ENCODE measurements around the gene CYP21A2.

Gene CYP21A2

DNA sequence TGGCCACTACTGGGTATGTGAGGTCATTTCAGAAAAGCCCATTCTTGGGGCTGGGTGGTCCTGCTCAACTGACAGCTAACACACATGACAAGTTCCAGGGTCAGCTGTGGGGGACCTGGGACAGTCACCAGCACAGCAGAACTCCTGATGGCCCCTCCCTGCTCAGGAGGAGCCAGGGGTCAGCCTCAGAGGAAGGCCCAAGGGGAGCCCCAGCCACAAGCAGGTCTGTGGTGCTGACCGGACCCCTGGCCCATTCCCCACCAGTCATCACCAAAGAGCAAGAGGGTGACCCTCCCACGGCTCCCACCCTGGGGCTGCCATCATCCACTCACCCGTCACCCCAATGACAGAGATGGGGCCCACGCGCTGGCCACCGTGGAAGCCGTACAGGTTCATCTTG, 18.0 kb downstream of the CYP21A2 start:
- Histone ChIP-seq H4K20me1 (ENCODE audit: insufficient read depth) (no peaks in the 10 kb centered on the region), H3K79me2 (ENCODE audit: insufficient read depth, low read depth) (no peaks in the 10 kb centered on the region), H3K36me3 (ENCODE audit: insufficient read depth) (no peaks in the 10 kb centered on the region), H3K4me2 (no peak overlapping the region), H3K9ac (no peak overlapping the region), H3K27ac (no peak overlapping the region), H3K27me3 (ENCODE audit: insufficient read depth, low read depth) (peaks cover 80% of the 10 kb centered on the region), H3K4me1 (ENCODE audit: low read depth, poor library complexity, severe bottlenecking) (no peaks in the 10 kb centered on the region), H3K4me3 (IDR thresholded peaks at IDR 0.05; ENCODE audit: insufficient read depth, low read depth, low read length) (no peak overlapping the region), H2AFZ (ENCODE audit: low read depth) (no peak overlapping the region)
- TF ChIP-seq, protein P1, sequence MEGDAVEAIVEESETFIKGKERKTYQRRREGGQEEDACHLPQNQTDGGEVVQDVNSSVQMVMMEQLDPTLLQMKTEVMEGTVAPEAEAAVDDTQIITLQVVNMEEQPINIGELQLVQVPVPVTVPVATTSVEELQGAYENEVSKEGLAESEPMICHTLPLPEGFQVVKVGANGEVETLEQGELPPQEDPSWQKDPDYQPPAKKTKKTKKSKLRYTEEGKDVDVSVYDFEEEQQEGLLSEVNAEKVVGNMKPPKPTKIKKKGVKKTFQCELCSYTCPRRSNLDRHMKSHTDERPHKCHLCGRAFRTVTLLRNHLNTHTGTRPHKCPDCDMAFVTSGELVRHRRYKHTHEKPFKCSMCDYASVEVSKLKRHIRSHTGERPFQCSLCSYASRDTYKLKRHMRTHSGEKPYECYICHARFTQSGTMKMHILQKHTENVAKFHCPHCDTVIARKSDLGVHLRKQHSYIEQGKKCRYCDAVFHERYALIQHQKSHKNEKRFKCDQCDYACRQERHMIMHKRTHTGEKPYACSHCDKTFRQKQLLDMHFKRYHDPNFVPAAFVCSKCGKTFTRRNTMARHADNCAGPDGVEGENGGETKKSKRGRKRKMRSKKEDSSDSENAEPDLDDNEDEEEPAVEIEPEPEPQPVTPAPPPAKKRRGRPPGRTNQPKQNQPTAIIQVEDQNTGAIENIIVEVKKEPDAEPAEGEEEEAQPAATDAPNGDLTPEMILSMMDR (conservative IDR thresholded peaks at IDR 0.05; ENCODE audit: low read depth, low read length) = no peak

DNA sequence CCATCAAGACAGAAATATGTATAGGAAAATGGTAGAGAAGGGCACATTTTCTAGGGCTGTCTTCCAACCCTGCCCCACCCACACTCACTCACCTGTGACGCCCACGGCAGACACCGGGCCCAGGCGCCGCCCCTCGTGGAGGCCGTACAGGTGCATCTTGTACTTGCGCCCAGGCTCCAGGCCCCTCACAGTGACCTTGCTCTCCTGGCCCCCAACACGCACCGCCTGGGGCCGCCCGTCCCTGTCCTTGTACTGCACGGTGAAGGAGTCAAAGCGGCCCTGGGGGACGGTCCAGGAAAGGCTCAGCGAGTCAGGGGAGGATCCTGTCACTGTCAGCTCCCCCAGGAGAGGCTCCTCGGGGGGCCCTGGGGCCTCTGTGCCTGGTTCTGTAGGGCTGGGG, 19.8 kb downstream of the CYP21A2 start:
- H3K79me2 ChIP-seq (ENCODE audit: insufficient read depth, low read depth) = no peaks in the 10 kb centered on the region
- H4K20me1 ChIP-seq (ENCODE audit: insufficient read depth) = no peaks in the 10 kb centered on the region
- peaks cover 63% of the 10 kb centered on the region for H3K27me3 ChIP-seq (ENCODE audit: insufficient read depth, low read depth)
- TF ChIP-seq, protein P1 (conservative IDR thresholded peaks at IDR 0.05; ENCODE audit: low read depth, low read length) = no peak
- H3K9ac ChIP-seq = no peak overlapping the region
- H3K4me1 ChIP-seq (ENCODE audit: low read depth, poor library complexity, severe bottlenecking) = no peaks in the 10 kb centered on the region
- no peak overlapping the region for H3K4me3 ChIP-seq (IDR thresholded peaks at IDR 0.05; ENCODE audit: insufficient read depth, low read depth, low read length)
- H2AFZ ChIP-seq (ENCODE audit: low read depth) = no peak overlapping the region
- no peak overlapping the region for H3K27ac ChIP-seq
- H3K4me2 ChIP-seq = no peak overlapping the region
- no peaks in the 10 kb centered on the region for H3K36me3 ChIP-seq (ENCODE audit: insufficient read depth)

DNA sequence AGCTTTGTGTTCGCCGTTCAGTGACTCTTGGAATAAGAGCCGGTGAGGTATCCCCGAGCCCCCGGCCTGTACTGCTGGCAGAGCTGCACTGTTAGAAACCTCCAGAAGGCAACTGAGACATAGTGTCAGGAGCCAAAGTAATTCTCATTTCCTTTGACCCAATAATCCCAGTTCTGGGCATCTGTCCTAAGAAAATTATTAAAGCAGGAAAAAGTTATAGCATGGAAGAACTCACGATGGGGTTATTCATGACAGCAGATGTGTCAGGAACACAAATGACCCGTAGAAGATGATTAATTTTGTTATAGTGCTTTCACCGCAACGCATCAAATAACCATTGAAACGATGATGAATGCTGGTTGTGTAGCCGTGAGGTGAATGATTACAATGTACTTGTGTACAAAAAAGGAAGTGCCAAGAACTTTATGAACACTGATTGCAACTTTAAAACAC, 20.3 kb downstream of the CYP21A2 start:
- no peaks in the 10 kb centered on the region for H3K36me3 ChIP-seq (ENCODE audit: insufficient read depth)
- no peak overlapping the region for H3K9ac ChIP-seq
- H2AFZ ChIP-seq (ENCODE audit: low read depth) = no peak overlapping the region
- TF ChIP-seq, protein P1 (conservative IDR thresholded peaks at IDR 0.05; ENCODE audit: low read depth, low read length) = no peak
- H3K4me1 ChIP-seq (ENCODE audit: low read depth, poor library complexity, severe bottlenecking) = no peaks in the 10 kb centered on the region
- H3K4me2 ChIP-seq = no peak overlapping the region
- no peaks in the 10 kb centered on the region for H4K20me1 ChIP-seq (ENCODE audit: insufficient read depth)
- H3K4me3 ChIP-seq (IDR thresholded peaks at IDR 0.05; ENCODE audit: insufficient read depth, low read depth, low read length) = no peak overlapping the region
- H3K27ac ChIP-seq = no peak overlapping the region
- H3K27me3 ChIP-seq (ENCODE audit: insufficient read depth, low read depth) = peaks cover 61% of the 10 kb centered on the region
- no peaks in the 10 kb centered on the region for H3K79me2 ChIP-seq (ENCODE audit: insufficient read depth, low read depth)

DNA sequence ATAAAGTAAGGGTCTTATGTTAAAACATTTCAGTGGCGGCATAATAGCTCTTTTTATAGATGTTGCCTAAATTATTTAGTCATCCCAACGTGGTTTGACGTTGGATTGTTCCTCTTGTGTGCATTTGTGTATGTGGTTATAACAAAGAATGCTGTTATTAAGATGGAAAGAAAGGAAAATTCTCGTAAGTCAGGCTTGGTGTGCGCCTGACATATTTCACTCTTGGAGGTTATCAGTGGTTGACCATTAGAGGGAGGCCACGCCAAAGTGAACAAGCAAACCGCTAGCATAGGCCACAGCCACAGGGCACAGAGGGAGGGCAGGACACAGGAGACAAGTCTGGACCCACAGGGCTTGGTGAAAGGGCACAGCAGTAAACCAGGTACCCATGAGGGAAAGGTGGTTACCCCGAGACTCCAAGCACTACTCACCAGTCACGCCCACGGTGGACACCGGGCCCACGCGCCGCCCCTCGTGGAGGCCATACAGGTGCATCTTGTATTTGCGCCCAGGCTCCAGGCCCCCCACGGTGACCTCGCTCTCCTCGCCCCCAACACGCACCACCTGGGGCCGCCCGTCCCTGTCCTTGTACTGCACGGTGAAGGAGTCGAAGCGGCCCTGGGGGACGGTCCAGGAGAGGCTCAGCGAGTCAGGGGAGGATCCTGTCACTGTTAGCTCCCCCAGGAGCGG, 22.9 kb downstream of the CYP21A2 start:
- Histone ChIP-seq H3K9ac (no peak overlapping the region), H3K79me2 (ENCODE audit: insufficient read depth, low read depth) (no peaks in the 10 kb centered on the region), H3K4me2 (no peak overlapping the region), H3K27me3 (ENCODE audit: insufficient read depth, low read depth) (peaks cover 42% of the 10 kb centered on the region), H3K36me3 (ENCODE audit: insufficient read depth) (no peaks in the 10 kb centered on the region), H3K4me3 (IDR thresholded peaks at IDR 0.05; ENCODE audit: insufficient read depth, low read depth, low read length) (no peak overlapping the region), H3K27ac (no peak overlapping the region), H3K4me1 (ENCODE audit: low read depth, poor library complexity, severe bottlenecking) (no peaks in the 10 kb centered on the region), H4K20me1 (ENCODE audit: insufficient read depth) (no peaks in the 10 kb centered on the region), H2AFZ (ENCODE audit: low read depth) (no peak overlapping the region)
- TF ChIP-seq, protein P1 (conservative IDR thresholded peaks at IDR 0.05; ENCODE audit: low read depth, low read length) = no peak
